Cardiac muscle cell (in vitro differentiated cells and primary cell): ENCODE measurements around the gene CPXM2. TPM values are rescaled to one million over a fixed set of nuclear protein-coding genes. Genes with fewer than 3 reads are reported as not detected.

Experiments used
- DNase-seq, 2 donors: peaks; one replicate each; pipeline versions ENCODE4 v3.0.0 to v3.0.0-alpha.2; 2010 to 2017; ENCODE audit warnings: low read depth in 1 of 2, low spot score in 1 of 2
- H3K27ac ChIP-seq: fragments of 200-600 bp; sonication (generic); 2 replicates; pipeline ENCODE4 v1.5.1; 2016
- H3K27me3 ChIP-seq: fragments of 200-600 bp; sonication (generic); 2 replicates; pipeline ENCODE4 v1.6.0; 2016; ENCODE audit warnings: control low read depth
- H3K36me3 ChIP-seq: fragments of 200-600 bp; sonication (generic); 2 replicates; pipeline ENCODE4 v1.5.1; 2016; ENCODE audit warnings: control low read depth
- H3K4me1 ChIP-seq: fragments of 200-600 bp; sonication (generic); 2 replicates; pipeline ENCODE4 v1.8.1; 2017; ENCODE audit warnings: low read depth, mild to moderate bottlenecking, mixed run types
- H3K4me3 ChIP-seq: fragments of 200-600 bp; sonication (generic); 2 replicates; pipeline ENCODE4 v1.5.1; 2016; ENCODE audit warnings: mild to moderate bottlenecking
- H3K9me3 ChIP-seq: fragments of 200-600 bp; sonication (generic); 2 replicates; pipeline ENCODE4 v1.5.1; 2017; ENCODE audit warnings: low read depth, mild to moderate bottlenecking, control low read depth
- polyA plus RNA-seq: library from polyadenylated mRNA; unstranded; fragments of >200 nt; fragmentation: Nextera tagmentation; extraction: Ambion mirVana; gene quantifications from 2 replicates; pipeline ENCODE4 v1.2.1, GENCODE V29; 2016
- total RNA-seq: library from RNA; depleted of rRNA; stranded (reverse); fragments of >200 nt; gene quantifications from 2 replicates; pipeline ENCODE4 v1.2.3, GENCODE V29; 2016
- TF ChIP-seq, protein P1 (sequence below): IDR thresholded peaks from 2 replicates; pipeline ENCODE4 v1.5.1; 2012; ENCODE audit warnings: low read depth, mild to moderate bottlenecking, low read length

The CPXM2 gene
- total and polyA plus RNA-seq, 2 experiments from 2014 or later: 0.39 to 1.3 TPM

DNA sequence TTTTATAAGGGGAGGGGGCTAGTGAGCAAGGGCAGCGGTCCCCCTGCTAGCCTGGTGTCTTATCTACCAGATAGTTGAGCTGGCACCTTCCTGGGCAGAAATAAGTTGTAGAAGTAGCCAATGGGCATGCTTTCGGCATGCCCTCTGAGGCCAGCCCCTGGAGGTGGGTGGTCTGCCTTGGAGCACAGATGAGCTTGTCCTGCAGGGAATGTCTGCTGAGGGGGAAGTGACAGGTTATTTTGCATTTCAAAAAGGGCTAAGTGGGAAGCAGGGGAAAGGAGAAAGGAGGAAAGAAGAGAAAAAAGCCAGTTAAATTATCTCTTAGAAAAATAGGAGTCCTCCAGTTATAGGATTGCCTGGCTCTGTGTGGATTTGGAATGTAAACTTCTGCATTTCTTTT lies 136.5 kb downstream of the CPXM2 start:
- Histone ChIP-seq H3K4me1 (peaks cover 6% of the 10 kb centered on the region), H3K9me3 (no peaks in the 10 kb centered on the region), H3K36me3 (no peaks in the 10 kb centered on the region), H3K27me3 (peaks cover 3% of the 10 kb centered on the region), H3K4me3 (no peak overlapping the region), H3K27ac (no peak overlapping the region)
- TF ChIP-seq, protein P1, sequence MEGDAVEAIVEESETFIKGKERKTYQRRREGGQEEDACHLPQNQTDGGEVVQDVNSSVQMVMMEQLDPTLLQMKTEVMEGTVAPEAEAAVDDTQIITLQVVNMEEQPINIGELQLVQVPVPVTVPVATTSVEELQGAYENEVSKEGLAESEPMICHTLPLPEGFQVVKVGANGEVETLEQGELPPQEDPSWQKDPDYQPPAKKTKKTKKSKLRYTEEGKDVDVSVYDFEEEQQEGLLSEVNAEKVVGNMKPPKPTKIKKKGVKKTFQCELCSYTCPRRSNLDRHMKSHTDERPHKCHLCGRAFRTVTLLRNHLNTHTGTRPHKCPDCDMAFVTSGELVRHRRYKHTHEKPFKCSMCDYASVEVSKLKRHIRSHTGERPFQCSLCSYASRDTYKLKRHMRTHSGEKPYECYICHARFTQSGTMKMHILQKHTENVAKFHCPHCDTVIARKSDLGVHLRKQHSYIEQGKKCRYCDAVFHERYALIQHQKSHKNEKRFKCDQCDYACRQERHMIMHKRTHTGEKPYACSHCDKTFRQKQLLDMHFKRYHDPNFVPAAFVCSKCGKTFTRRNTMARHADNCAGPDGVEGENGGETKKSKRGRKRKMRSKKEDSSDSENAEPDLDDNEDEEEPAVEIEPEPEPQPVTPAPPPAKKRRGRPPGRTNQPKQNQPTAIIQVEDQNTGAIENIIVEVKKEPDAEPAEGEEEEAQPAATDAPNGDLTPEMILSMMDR: no peak
- DNase-seq: no peak

DNA sequence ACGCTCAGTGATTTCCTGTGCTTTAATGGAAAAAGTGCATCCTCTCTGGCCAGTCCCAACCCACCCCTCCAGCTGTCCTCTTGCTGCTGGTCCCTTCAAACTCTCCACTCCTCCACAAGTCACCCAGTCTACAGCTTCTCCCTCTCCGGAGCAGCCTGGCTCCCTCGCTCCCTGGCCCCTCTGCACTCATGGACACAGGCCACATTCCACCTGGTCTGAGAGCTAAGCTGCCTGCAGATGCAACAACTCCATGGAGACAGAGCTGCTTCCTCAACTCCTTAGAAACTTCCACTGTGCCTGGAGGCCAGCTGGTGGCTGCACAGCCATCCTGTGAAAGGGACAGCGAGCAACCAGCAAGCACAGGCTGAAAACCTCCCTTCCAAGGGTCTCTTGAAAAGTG lies 137.5 kb downstream of the CPXM2 start:
- peaks cover 3% of the 10 kb centered on the region for H3K27me3 ChIP-seq
- no peak for DNase-seq
- H3K4me1 ChIP-seq: no peaks in the 10 kb centered on the region
- H3K27ac ChIP-seq: no peak overlapping the region
- no peaks in the 10 kb centered on the region for H3K36me3 ChIP-seq
- TF ChIP-seq, protein P1: no peak
- no peak overlapping the region for H3K4me3 ChIP-seq
- H3K9me3 ChIP-seq: no peaks in the 10 kb centered on the region

DNA sequence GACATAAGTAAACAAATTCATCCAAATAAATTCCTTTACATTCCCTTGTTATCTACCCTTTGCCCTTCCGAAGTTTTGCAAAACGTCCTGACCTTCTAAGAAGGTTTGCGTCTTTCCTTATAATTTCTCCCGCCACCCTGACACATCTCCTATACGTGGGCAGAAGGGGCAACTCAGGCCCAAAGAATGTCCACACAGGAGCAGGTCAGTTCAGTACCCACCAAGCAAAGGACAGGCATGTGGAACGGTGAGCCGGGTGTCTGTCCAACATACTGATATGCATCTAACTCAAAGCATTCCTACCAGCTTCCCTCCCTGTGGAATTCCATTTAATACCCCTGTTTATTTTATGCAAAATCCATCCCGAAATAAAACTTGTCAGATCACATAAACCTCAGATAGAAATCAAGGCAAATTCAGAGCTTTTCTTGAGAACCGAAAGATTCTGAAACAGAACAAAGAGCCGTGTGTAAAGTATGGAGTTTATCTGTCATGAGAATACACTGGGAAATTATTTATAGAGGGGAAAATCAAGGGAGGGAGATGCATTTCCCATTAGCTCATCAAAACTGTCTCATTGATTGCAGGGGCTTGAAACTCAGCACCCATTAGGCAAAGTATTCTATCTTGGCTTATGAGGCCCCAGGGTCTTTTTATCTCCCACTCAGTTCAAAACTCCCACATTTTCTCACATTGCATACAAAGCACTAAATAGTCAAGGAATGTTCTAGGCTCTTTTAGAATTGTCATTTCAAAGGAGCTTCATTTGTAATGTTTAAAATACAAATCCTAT lies 140.1 kb downstream of the CPXM2 start:
- H3K27me3 ChIP-seq: peaks cover 7% of the 10 kb centered on the region
- DNase-seq: no peak
- no peak overlapping the region for H3K4me3 ChIP-seq
- TF ChIP-seq, protein P1: no peak
- no peaks in the 10 kb centered on the region for H3K9me3 ChIP-seq
- H3K36me3 ChIP-seq: no peaks in the 10 kb centered on the region
- no peak overlapping the region for H3K27ac ChIP-seq
- no peaks in the 10 kb centered on the region for H3K4me1 ChIP-seq

DNA sequence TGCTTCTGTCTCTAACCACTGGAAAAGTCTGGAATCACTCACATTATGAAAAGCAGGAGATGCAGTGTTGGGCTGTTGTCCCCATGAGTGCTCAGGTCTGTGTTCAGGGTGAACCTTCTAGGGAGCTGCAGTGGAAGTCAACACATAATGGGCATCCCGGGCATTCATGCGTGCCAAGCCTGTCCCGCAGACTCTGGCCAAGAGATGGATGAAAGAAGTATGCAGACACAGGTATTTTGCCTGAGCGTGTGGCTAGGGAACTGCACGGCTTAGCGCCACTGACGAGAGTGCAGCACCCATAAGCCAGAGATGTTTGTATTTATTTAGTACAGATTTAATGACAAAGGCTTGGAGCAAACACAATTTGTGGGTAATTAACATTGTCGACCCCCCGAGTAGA lies 140.7 kb downstream of the CPXM2 start:
- DNase-seq: no peak
- Histone ChIP-seq H3K27me3 (peaks cover 7% of the 10 kb centered on the region), H3K4me1 (no peaks in the 10 kb centered on the region), H3K4me3 (no peak overlapping the region), H3K36me3 (no peaks in the 10 kb centered on the region), H3K9me3 (no peaks in the 10 kb centered on the region), H3K27ac (no peak overlapping the region)
- TF ChIP-seq, protein P1: no peak

DNA sequence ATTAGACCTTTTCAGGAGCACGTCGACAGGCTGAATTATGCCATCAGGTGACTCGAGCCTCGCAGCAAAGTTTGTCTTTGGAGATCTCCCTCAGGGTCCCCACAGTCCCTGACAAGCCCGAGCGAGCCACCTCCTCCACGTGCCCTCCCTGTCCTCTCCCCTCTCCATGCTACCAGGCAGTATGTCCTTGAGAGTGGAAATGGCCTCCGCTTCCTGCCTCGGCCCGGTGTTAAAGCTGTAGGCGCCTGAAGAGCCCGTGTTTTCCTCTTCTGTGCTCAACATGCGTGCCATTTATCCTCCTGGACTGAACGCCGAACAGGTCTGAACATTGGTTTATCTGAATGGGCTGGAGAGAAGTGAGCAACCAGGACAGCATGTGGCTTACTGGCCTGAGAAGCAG lies 142.9 kb downstream of the CPXM2 start:
- TF ChIP-seq, protein P1: no peak
- no peak for DNase-seq
- H3K4me3 ChIP-seq: no peak overlapping the region

More for the DNA sequence above, 142.9 kb downstream of the CPXM2 start:
- no peaks in the 10 kb centered on the region for H3K9me3 ChIP-seq
- no peak overlapping the region for H3K27ac ChIP-seq
- no peaks in the 10 kb centered on the region for H3K36me3 ChIP-seq
- peaks cover 4% of the 10 kb centered on the region for H3K27me3 ChIP-seq
- no peaks in the 10 kb centered on the region for H3K4me1 ChIP-seq
